ENCODE measurements around the gene SNTG2. TPM values are rescaled to one million over a fixed set of nuclear protein-coding genes. Genes with fewer than 3 reads are reported as not detected.

SNTG2 gene
- total RNA-seq, 2 donors from 2014 or later, result 4.1 to 11.9 TPM

- no peaks in the 10 kb centered on the region for H3K4me1 ChIP-seq (ENCODE audit: control insufficient read depth, insufficient read depth, low read length)
- TF ChIP-seq, protein P1, sequence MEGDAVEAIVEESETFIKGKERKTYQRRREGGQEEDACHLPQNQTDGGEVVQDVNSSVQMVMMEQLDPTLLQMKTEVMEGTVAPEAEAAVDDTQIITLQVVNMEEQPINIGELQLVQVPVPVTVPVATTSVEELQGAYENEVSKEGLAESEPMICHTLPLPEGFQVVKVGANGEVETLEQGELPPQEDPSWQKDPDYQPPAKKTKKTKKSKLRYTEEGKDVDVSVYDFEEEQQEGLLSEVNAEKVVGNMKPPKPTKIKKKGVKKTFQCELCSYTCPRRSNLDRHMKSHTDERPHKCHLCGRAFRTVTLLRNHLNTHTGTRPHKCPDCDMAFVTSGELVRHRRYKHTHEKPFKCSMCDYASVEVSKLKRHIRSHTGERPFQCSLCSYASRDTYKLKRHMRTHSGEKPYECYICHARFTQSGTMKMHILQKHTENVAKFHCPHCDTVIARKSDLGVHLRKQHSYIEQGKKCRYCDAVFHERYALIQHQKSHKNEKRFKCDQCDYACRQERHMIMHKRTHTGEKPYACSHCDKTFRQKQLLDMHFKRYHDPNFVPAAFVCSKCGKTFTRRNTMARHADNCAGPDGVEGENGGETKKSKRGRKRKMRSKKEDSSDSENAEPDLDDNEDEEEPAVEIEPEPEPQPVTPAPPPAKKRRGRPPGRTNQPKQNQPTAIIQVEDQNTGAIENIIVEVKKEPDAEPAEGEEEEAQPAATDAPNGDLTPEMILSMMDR (conservative IDR thresholded peaks at IDR 0.05), result no peak
- peak overlapping the region; percentile 11 for H3K9ac ChIP-seq (ENCODE audit: extremely low read depth, low read length, poor library complexity, severe bottlenecking)
- H3K9me3 Mint-ChIP-seq, result peaks cover 3% of the 10 kb centered on the region
- WGBS, 2 experiments (ENCODE audit: insufficient coverage in 1 of 2, insufficient read length in 1 of 2), result 3 to 5% methylated on average over 23 to 28 of the region's 28 CpGs
- no peaks in the 10 kb centered on the region for H3K36me3 Mint-ChIP-seq (ENCODE audit: low read depth)
- no peaks in the 10 kb centered on the region for H3K36me3 ChIP-seq (ENCODE audit: control insufficient read depth, insufficient read depth, low read length)
- H3K4me3 Mint-ChIP-seq, result peak overlapping the region; percentile 72
- H3K4me3 ChIP-seq (ENCODE audit: low read length), result peak overlapping the region; percentile 78
- H3K27me3 ChIP-seq (ENCODE audit: control insufficient read depth, insufficient read depth, low read length, poor library complexity, severe bottlenecking), result peaks cover 55% of the 10 kb centered on the region
- H3K4me1 Mint-ChIP-seq, result peaks cover 20% of the 10 kb centered on the region
- peaks cover 45% of the 10 kb centered on the region for H3K27me3 Mint-ChIP-seq (ENCODE audit: insufficient read depth)
- H3K27ac ChIP-seq (ENCODE audit: low read depth, low read length), result no peak overlapping the region
- no peaks in the 10 kb centered on the region for H3K9me3 ChIP-seq (ENCODE audit: control insufficient read depth, low read length)
- DNase-seq, result no peak
- H3K27ac Mint-ChIP-seq, result no peak overlapping the region
These were observed 1.1 kb upstream of the SNTG2 start for GRCh38 chr2:949384-950079.

DNA sequence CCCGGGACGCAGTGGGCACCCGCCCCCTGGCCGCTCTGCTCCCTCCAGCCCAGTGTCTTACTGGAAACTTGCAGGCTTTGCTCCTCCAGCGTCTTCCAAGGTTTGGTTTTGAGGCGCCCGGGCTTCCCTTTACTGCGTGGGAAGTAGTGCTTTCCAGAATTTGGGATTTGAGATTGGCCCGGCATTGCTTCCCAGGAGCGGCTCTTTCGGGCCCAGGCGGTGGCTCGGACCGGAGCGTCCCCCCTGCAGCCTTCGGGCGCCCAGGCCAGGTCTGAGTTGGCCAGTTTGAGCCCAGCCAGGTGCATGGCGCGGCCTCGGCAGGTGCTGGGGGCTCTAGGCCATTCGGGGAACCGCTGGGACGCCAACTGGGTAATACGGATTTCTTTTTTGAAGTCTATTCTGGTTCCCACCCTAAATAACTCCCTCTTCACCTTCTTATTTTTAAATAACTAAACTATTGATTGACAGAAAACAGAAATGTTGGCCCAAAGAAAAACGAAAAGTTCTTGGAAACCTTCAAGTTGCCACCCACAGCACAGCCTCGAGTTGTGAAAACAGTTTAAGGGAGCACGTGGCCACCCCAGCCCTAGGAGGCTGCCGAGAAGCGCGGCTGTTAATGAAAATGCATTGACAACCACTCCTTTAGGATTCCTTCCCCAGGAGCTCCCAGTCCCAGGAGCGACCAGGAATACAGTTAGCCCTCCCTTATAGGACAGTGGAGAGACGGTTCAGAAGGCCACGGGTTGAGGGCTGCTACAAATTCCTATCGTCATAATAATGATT lies 766 bp downstream of the SNTG2 start:
- Mint-ChIP-seq H3K27ac (no peak overlapping the region), H3K9me3 (no peaks in the 10 kb centered on the region), H3K4me1 (peaks cover 20% of the 10 kb centered on the region), H3K36me3 (ENCODE audit: low read depth) (no peaks in the 10 kb centered on the region), H3K27me3 (ENCODE audit: insufficient read depth) (peaks cover 43% of the 10 kb centered on the region), H3K4me3 (peak overlapping the region; percentile 72)
- 10 to 20% methylated on average over 11 to 34 of the region's 34 CpGs for WGBS, 2 experiments (ENCODE audit: insufficient coverage in 1 of 2, insufficient read length in 1 of 2)
- TF ChIP-seq, protein P1 (conservative IDR thresholded peaks at IDR 0.05), result no peak
- DNase-seq, result peak; percentile 73
- peaks cover 55% of the 10 kb centered on the region for H3K27me3 ChIP-seq (ENCODE audit: control insufficient read depth, insufficient read depth, low read length, poor library complexity, severe bottlenecking)
- H3K4me3 ChIP-seq (ENCODE audit: low read length), result peak overlapping the region; percentile 40
- H3K9me3 ChIP-seq (ENCODE audit: control insufficient read depth, low read length), result no peaks in the 10 kb centered on the region
- H3K36me3 ChIP-seq (ENCODE audit: control insufficient read depth, insufficient read depth, low read length), result no peaks in the 10 kb centered on the region
- H3K9ac ChIP-seq (ENCODE audit: extremely low read depth, low read length, poor library complexity, severe bottlenecking), result no peak overlapping the region
- H3K27ac ChIP-seq (ENCODE audit: low read depth, low read length), result no peak overlapping the region
- no peaks in the 10 kb centered on the region for H3K4me1 ChIP-seq (ENCODE audit: control insufficient read depth, insufficient read depth, low read length)

- H3K4me1 Mint-ChIP-seq, result peaks cover 20% of the 10 kb centered on the region
- no peak overlapping the region for H3K9ac ChIP-seq (ENCODE audit: extremely low read depth, low read length, poor library complexity, severe bottlenecking)
- H3K4me3 Mint-ChIP-seq, result no peak overlapping the region
- WGBS, 2 experiments (ENCODE audit: insufficient coverage in 1 of 2, insufficient read length in 1 of 2), result 83 to 87% methylated on average over 1 to 2 of the region's 2 CpGs
- TF ChIP-seq, protein P1 (conservative IDR thresholded peaks at IDR 0.05), result no peak
- no peaks in the 10 kb centered on the region for H3K9me3 Mint-ChIP-seq
- no peak overlapping the region for H3K27ac Mint-ChIP-seq
- no peaks in the 10 kb centered on the region for H3K4me1 ChIP-seq (ENCODE audit: control insufficient read depth, insufficient read depth, low read length)
- H3K27ac ChIP-seq (ENCODE audit: low read depth, low read length), result no peak overlapping the region
- peaks cover 36% of the 10 kb centered on the region for H3K27me3 Mint-ChIP-seq (ENCODE audit: insufficient read depth)
- H3K36me3 Mint-ChIP-seq (ENCODE audit: low read depth), result no peaks in the 10 kb centered on the region
- no peak overlapping the region for H3K4me3 ChIP-seq (ENCODE audit: low read length)
- H3K36me3 ChIP-seq (ENCODE audit: control insufficient read depth, insufficient read depth, low read length), result no peaks in the 10 kb centered on the region
- H3K27me3 ChIP-seq (ENCODE audit: control insufficient read depth, insufficient read depth, low read length, poor library complexity, severe bottlenecking), result peaks cover 44% of the 10 kb centered on the region
- no peaks in the 10 kb centered on the region for H3K9me3 ChIP-seq (ENCODE audit: control insufficient read depth, low read length)
- no peak for DNase-seq
These were observed 2.8 kb downstream of the SNTG2 start for GRCh38 chr2:953408-953807.

All from endodermal cell (in vitro differentiated cells).